H1 (cell line): ENCODE data around the gene SCFD1. TPM values are rescaled to one million over a fixed set of nuclear protein-coding genes. Genes with fewer than 3 reads are reported as not detected.

Experiments used
- CTCF ChIA-PET: fragments of 300-600 bp; sonication (Branson Sonifier 250); formaldehyde crosslinking; loops from one replicate; lab custom pipeline; 2021; ENCODE audit not compliant: partially characterized antibody; lab: Charles Lee
- POLR2A ChIA-PET: fragments of 300-600 bp; sonication (Branson Sonifier 250); formaldehyde crosslinking; loops from one replicate; lab custom pipeline; 2021; ENCODE audit warnings: inconsistent platforms; ENCODE audit not compliant: partially characterized antibody; lab: Charles Lee
- DNase-seq, 2 experiments: peaks; one replicate each; pipeline versions ENCODE4 v3.0.0 to v3.0.0-alpha.2; 2010 to 2022; ENCODE audit warnings: low spot score in 2 of 2, low read depth in 1 of 2, mixed read lengths in 1 of 2
- FAIRE-seq: peaks from 2 replicates; lab custom pipeline; 2011; peaks lifted over from hg19 to GRCh38; lab: Jason Lieb, UNC
- H2AFZ ChIP-seq: 2 replicates; pipeline ENCODE4 v1.8.1; 2012; ENCODE audit warnings: low read length, inconsistent platforms
- H2AK5ac ChIP-seq: 2 replicates; pipeline ENCODE4 v1.6.1; 2013; ENCODE audit warnings: low read depth, low read length
- H2BK120ac ChIP-seq: replicated peaks from 2 replicates; pipeline ENCODE3; 2013; ENCODE audit warnings: low read depth, low read length, inconsistent platforms
- H2BK12ac ChIP-seq: 2 replicates; pipeline ENCODE4 v1.6.1; 2013; ENCODE audit warnings: low read depth, low read length
- H2BK15ac ChIP-seq: 2 replicates; pipeline ENCODE4 v1.6.1; 2013; ENCODE audit warnings: low read length
- H2BK20ac ChIP-seq: 2 replicates; pipeline ENCODE4 v1.6.1; 2013; ENCODE audit warnings: low read length
- H2BK5ac ChIP-seq: 2 replicates; pipeline ENCODE4 v1.6.1; 2013; ENCODE audit warnings: low read depth, low read length
- H3K14ac ChIP-seq: 2 replicates; pipeline ENCODE4 v1.6.1; 2013; ENCODE audit warnings: inconsistent platforms; ENCODE audit not compliant: insufficient read length
- H3K18ac ChIP-seq: 2 replicates; pipeline ENCODE4 v1.6.1; 2013; ENCODE audit warnings: low read length; ENCODE audit errors: extremely low read depth
- H3K23ac ChIP-seq: 2 replicates; pipeline ENCODE4 v1.6.1; 2013; ENCODE audit warnings: inconsistent platforms; ENCODE audit not compliant: insufficient read length
- H3K23me2 ChIP-seq: 2 replicates; pipeline ENCODE4 v1.6.1; 2013; ENCODE audit warnings: low read depth, low read length
- H3K27ac ChIP-seq: 2 replicates; pipeline ENCODE4 v1.6.1; 2011; ENCODE audit warnings: low read depth, low read length, inconsistent platforms
- H3K27me3 ChIP-seq, 4 experiments: replicated peaks in 1 of 4; 1 replicate in 1 of 4; 2 replicates in 3 of 4; pipeline versions ENCODE4 v1.6.1 to v1.8.1; 2011 to 2013; ENCODE audit warnings: low read length in 3 of 4, mild to moderate bottlenecking in 3 of 4, inconsistent platforms in 2 of 4, mixed read lengths in 2 of 4, moderate library complexity in 1 of 4; ENCODE audit not compliant: control insufficient read depth in 3 of 4, insufficient read depth in 3 of 4; ENCODE audit errors: extremely low read depth in 1 of 4
- H3K36me3 ChIP-seq, 4 experiments: 2 replicates each; pipeline versions ENCODE4 v1.6.1 to v1.8.1; 2011 to 2013; ENCODE audit warnings: mild to moderate bottlenecking in 4 of 4, low read length in 3 of 4, moderate library complexity in 2 of 4, control low read depth in 1 of 4, inconsistent platforms in 1 of 4; ENCODE audit not compliant: insufficient read depth in 4 of 4, control insufficient read depth in 2 of 4
- H3K4ac ChIP-seq: replicated peaks from 2 replicates; pipeline ENCODE3; 2013; ENCODE audit warnings: low read length, low read depth, mixed read lengths, inconsistent platforms; ENCODE audit not compliant: insufficient read length
- H3K4me1 ChIP-seq, 4 experiments: replicated peaks in 1 of 4; 1 replicate in 1 of 4; 2 replicates in 3 of 4; pipeline versions ENCODE4 v1.6.1 to v1.8.1; 2011 to 2013; ENCODE audit warnings: low read length in 3 of 4, inconsistent platforms in 2 of 4, mixed read lengths in 1 of 4; ENCODE audit not compliant: insufficient read depth in 4 of 4, control insufficient read depth in 3 of 4
- H3K4me2 ChIP-seq, 2 experiments: 2 replicates each; pipeline versions ENCODE4 v1.6.1 to v1.8.1; 2011 to 2013; ENCODE audit warnings: low read depth in 2 of 2, low read length in 2 of 2, control low read depth in 1 of 2, inconsistent platforms in 1 of 2, mild to moderate bottlenecking in 1 of 2; ENCODE audit not compliant: insufficient read depth in 1 of 2
- H3K4me3 ChIP-seq, 4 experiments: fragments of 200-600, 300-600 bp in 1 of 4; sonication (generic), shearing (Covaris generic), sonication (Bioruptor Twin) in 1 of 4; 2 replicates each; pipeline versions ENCODE4 v1.5.1 to v1.8.1; 2011 to 2016; ENCODE audit warnings: low read length in 4 of 4, low read depth in 3 of 4, control low read depth in 2 of 4, inconsistent platforms in 2 of 4, mild to moderate bottlenecking in 2 of 4, mixed read lengths in 1 of 4, moderate library complexity in 1 of 4; ENCODE audit not compliant: insufficient read depth in 2 of 4; ENCODE audit errors: extremely low read depth in 1 of 4
- H3K56ac ChIP-seq: replicated peaks from 2 replicates; pipeline ENCODE3; 2013; ENCODE audit warnings: low read depth, mild to moderate bottlenecking, mixed read lengths, low read length, inconsistent platforms; ENCODE audit not compliant: insufficient read length
- H3K79me1 ChIP-seq: 2 replicates; pipeline ENCODE4 v1.6.1; 2013; ENCODE audit warnings: low read depth, low read length, control low read depth
- H3K79me2 ChIP-seq, 2 experiments: 2 replicates each; pipeline versions ENCODE4 v1.6.1 to v1.8.1; 2012 to 2013; ENCODE audit warnings: low read length in 2 of 2, mild to moderate bottlenecking in 2 of 2, inconsistent platforms in 1 of 2; ENCODE audit not compliant: insufficient read depth in 2 of 2, control insufficient read depth in 1 of 2
- H3K9ac ChIP-seq, 4 experiments: replicated peaks in 1 of 4; 1 replicate in 1 of 4; 2 replicates in 3 of 4; pipeline versions ENCODE4 v1.6.1 to v1.8.1; 2011 to 2013; ENCODE audit warnings: low read depth in 3 of 4, low read length in 3 of 4, control low read depth in 2 of 4, mild to moderate bottlenecking in 2 of 4, moderate library complexity in 2 of 4, inconsistent platforms in 1 of 4; ENCODE audit errors: extremely low read depth in 1 of 4
- H3K9me3 ChIP-seq, 2 experiments: 2 replicates each; pipeline versions ENCODE4 v1.6.1 to v1.8.1; 2012 to 2013; ENCODE audit warnings: mild to moderate bottlenecking in 2 of 2, moderate library complexity in 2 of 2, control low read depth in 1 of 2, inconsistent platforms in 1 of 2, low read depth in 1 of 2, low read length in 1 of 2, mixed read lengths in 1 of 2; ENCODE audit not compliant: insufficient read depth in 2 of 2
- H4K20me1 ChIP-seq, 2 experiments: replicated peaks in 1 of 2; 2 replicates each; pipeline versions ENCODE3 to v1.8.1; 2011 to 2013; ENCODE audit warnings: inconsistent platforms in 2 of 2, low read length in 2 of 2, mild to moderate bottlenecking in 1 of 2; ENCODE audit not compliant: insufficient read depth in 2 of 2, control insufficient read depth in 1 of 2
- H4K5ac ChIP-seq: 2 replicates; pipeline ENCODE4 v1.6.1; 2013; ENCODE audit warnings: low read length, low read depth, mixed read lengths, inconsistent platforms; ENCODE audit not compliant: insufficient read length
- H4K8ac ChIP-seq: 2 replicates; pipeline ENCODE4 v1.8.0; 2013; ENCODE audit warnings: mild to moderate bottlenecking, moderate library complexity, low read length, inconsistent platforms; ENCODE audit not compliant: insufficient read depth; ENCODE audit errors: extremely low read depth
- H4K91ac ChIP-seq: replicated peaks from 2 replicates; pipeline ENCODE3; 2013; ENCODE audit warnings: low read length, mixed read lengths, inconsistent platforms; ENCODE audit not compliant: insufficient read length
- CHD2 ChIP-seq: IDR thresholded peaks from 2 replicates; pipeline ENCODE4 v1.6.1; 2012; ENCODE audit warnings: low read length, improper control_type of control experiment
- EZH2 ChIP-seq: fragments of 200-600 bp; sonication (generic); IDR thresholded peaks from 2 replicates; pipeline ENCODE4 v1.7.1; 2012; ENCODE audit warnings: low read depth, mild to moderate bottlenecking, moderate library complexity, low read length, inconsistent platforms; ENCODE audit not compliant: severe bottlenecking
- GABPA ChIP-seq: IDR thresholded peaks from 2 replicates; pipeline ENCODE4 v1.6.1; 2011; ENCODE audit warnings: mild to moderate bottlenecking, low read length, moderate library complexity, borderline replicate concordance; ENCODE audit not compliant: insufficient read depth
- SIN3A ChIP-seq, 2 experiments: IDR thresholded peaks in 1 of 2; conservative IDR thresholded peaks in 1 of 2; 2 replicates each; pipeline ENCODE4 v1.6.1; 2011 to 2012; ENCODE audit warnings: low read length in 2 of 2, improper control_type of control experiment in 1 of 2, low read depth in 1 of 2, mild to moderate bottlenecking in 1 of 2
- WGBS, 2 experiments: shearing (Covaris generic) in 1 of 2; methylation state at CpG; one replicate each; pipeline versions ENCODE4 v1.1.6 to v1.1.7; 2013 to 2015; ENCODE audit warnings: low lambda C conversion rate in 2 of 2, mixed read lengths in 2 of 2, inconsistent platforms in 1 of 2, low coverage in 1 of 2, missing lambda C conversion rate in 1 of 2; ENCODE audit not compliant: insufficient replicate concordance in 2 of 2, insufficient coverage in 1 of 2, insufficient read length in 1 of 2; ENCODE audit errors: extremely low coverage in 1 of 2, missing lambda C conversion rate in 1 of 2; 5-methylcytosine and 5-hydroxymethylcytosine counted together
- polyA plus RNA-seq, 7 experiments: library from polyadenylated mRNA; depleted of rRNA in 3 of 7; stranded (reverse) in 5 of 7; unstranded in 2 of 7; fragments of >200 nt in 5 of 7; fragments of 200-250 nt in 2 of 7; gene quantifications; 1 replicate in 5 of 7; 2 replicates in 1 of 7; 4 replicates in 1 of 7; pipeline versions ENCODE4 v1.2.1 to v1.2.3, GENCODE V29; 2011 to 2013; ENCODE audit warnings: missing spikeins in 2 of 7, mixed read lengths in 2 of 7
- total RNA-seq: library from RNA; stranded (reverse); fragmentation: NEBNext Ultra II Directional; extraction: Animal tissue kit (Norgen Biotek cat#: 25700); gene quantifications from 2 replicates; pipeline ENCODE4 v1.2.1, GENCODE V29; 2021

The SCFD1 gene
- total and polyA plus RNA-seq, 2 of the 8 experiments (the other 6 are each of a cell fraction or from before 2014, with no cell fraction given), result 32.8 to 64.5 TPM

DNA sequence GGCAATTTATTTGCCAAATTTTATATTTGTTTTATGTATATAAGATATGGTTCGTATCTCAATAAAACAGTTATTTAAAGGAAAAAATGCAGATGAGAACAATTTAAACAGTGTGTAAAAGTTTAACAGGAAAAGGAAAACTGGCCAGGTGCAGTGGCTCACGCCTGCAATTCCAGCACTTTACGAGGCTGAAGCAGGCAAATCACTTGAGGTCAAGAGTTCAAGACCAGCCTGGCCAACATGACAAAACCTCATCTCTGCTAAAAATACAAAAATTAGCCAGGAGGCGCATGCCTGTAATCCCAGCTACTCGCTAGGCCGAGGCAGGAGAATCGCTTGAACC, 40.9 kb upstream of the SCFD1 start:
- Histone ChIP-seq H3K23ac (no peak overlapping the region), H3K79me2 (peaks cover 24 to 98% of the 10 kb centered on the region in 2 experiments), H4K91ac (no peak overlapping the region), H4K20me1 (peaks cover 0 to 3% of the 10 kb centered on the region in 2 experiments), H2BK20ac (no peak overlapping the region), H3K27ac (no peak overlapping the region), H4K8ac (no peak overlapping the region), H3K27me3 (peaks cover 0 to 1% (median 0%) of the 10 kb centered on the region in 4 experiments; a peak in 1 of 7 replicates), H3K79me1 (no peaks in the 10 kb centered on the region), H3K4me2 (no peak overlapping the region), H2BK120ac (no peak overlapping the region), H3K4me3 (no peak overlapping the region), H2BK12ac (no peak overlapping the region), H3K56ac (no peak overlapping the region), H2BK15ac (no peak overlapping the region), H3K9me3 (peaks cover 5% of the 10 kb centered on the region in 2 experiments; a peak in 1 of 4 replicates), H3K36me3 (peaks cover 0 to 13% (median 5%) of the 10 kb centered on the region in 4 experiments; a peak in 2 of 8 replicates), H3K4me1 (peaks cover 0 to 6% (median 2%) of the 10 kb centered on the region in 4 experiments; a peak in 2 of 7 replicates), H3K23me2 (no peaks in the 10 kb centered on the region), H2AK5ac (no peak overlapping the region), H4K5ac (no peak overlapping the region), H3K18ac (no peak overlapping the region), H3K9ac (no peak overlapping the region), H2BK5ac (no peak overlapping the region), H3K14ac (no peak overlapping the region), H3K4ac (no peak overlapping the region), H2AFZ (no peak overlapping the region)
- TF ChIP-seq EZH2 (no peak), CHD2 (no peak), GABPA (no peak), SIN3A (conservative IDR thresholded peaks at IDR 0.05 in 1 of 2, IDR thresholded peaks at IDR 0.05 in 1 of 2; ENCODE audit: low read depth in 1 of 2, low read length in 2 of 2) (no peak)
- DNase-seq, result no peak
- ChIA-PET POLR2A (no interaction called here), CTCF (interaction anchor here (0.6 kb wide), 1 partner anchor 9 kb away, joined by 3 read pairs; no protein-coding TSS in a partner anchor)
- no peak for FAIRE-seq
- 93% methylated on average over 7 of the region's 7 CpGs; no CpG with 5 or more reads in 1 of the 2 experiments for WGBS, 2 experiments
